GM12864 (cell line): ENCODE results near the gene MAMLD1.

Experiments
- DNase-seq: peaks from one replicate; pipeline ENCODE4 v3.0.0-alpha.2; 2011; ENCODE audit warnings: low read depth
- H3K4me3 ChIP-seq: 2 replicates; pipeline ENCODE4 v1.5.1; 2011; ENCODE audit warnings: mild to moderate bottlenecking, low read depth, low read length, control low read depth
- TF ChIP-seq, protein P1 (sequence below): IDR thresholded peaks from 2 replicates; pipeline ENCODE4 v1.5.1; 2011; ENCODE audit warnings: low read depth, mild to moderate bottlenecking, moderate library complexity, low read length, control low read depth, inconsistent platforms; ENCODE audit errors: missing control alignments

The MAMLD1 gene

DNA sequence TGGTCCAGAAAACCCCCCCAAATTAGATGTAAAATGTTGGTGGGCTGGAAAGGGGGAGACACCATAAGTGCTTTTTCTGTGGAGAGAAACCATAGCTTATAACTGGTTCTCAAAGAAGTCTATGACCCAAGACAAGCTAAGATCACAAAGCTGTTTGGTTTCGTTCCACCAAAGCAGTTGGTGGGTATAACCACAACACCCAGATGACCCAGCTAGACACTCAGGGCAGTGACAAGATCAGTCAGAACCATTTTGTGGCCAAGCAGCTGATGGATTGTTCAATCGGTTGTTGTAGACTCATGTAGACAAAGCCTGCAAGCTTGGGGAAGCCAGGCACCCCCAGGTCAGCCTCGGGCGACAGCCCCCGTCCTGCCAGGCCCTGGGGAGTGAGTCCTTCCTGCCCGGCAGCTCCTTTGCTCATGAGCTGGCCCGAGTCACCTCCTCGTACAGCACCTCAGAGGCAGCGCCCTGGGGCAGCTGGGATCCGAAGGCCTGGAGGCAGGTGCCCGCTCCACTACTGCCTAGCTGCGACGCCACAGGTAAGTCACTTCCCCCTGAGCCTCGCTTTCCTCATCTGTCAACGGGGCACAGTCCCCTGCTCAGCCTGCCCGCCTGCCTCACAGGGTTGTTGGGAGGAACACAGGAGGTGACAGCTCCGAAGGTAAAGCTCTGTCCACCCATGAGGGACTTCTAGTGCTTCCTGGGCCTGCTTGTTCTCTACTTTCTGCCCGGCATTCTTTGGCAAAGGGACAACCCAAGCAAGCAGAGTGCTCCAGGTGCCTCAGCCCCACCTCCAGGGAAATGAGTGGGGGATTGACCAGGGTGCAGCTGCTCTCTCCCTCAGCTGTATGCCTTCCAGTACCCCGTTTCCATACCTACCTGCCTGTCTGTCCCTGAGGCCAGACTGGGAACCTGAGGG, 140.1 kb downstream of the MAMLD1 start:
- TF ChIP-seq, protein P1, sequence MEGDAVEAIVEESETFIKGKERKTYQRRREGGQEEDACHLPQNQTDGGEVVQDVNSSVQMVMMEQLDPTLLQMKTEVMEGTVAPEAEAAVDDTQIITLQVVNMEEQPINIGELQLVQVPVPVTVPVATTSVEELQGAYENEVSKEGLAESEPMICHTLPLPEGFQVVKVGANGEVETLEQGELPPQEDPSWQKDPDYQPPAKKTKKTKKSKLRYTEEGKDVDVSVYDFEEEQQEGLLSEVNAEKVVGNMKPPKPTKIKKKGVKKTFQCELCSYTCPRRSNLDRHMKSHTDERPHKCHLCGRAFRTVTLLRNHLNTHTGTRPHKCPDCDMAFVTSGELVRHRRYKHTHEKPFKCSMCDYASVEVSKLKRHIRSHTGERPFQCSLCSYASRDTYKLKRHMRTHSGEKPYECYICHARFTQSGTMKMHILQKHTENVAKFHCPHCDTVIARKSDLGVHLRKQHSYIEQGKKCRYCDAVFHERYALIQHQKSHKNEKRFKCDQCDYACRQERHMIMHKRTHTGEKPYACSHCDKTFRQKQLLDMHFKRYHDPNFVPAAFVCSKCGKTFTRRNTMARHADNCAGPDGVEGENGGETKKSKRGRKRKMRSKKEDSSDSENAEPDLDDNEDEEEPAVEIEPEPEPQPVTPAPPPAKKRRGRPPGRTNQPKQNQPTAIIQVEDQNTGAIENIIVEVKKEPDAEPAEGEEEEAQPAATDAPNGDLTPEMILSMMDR: no peak
- no peak for DNase-seq
- H3K4me3 ChIP-seq: no peak overlapping the region

DNA sequence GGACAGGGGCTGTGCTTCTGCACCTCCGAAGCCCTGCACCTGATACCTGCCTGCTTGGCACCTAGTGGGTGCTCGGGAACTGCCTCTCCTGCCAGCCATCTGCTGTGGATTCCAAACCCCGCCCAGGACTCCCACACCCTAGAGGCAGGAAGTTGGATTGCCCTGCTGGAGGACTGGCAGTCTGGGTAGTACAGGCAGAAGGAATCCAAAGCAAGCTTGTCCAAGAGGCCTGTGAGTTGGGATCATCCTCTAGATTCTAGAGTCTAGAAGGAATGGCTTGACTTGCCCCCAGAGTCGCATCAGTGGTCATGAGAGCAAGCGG, 140.7 kb downstream of the MAMLD1 start:
- no peak for DNase-seq

DNA sequence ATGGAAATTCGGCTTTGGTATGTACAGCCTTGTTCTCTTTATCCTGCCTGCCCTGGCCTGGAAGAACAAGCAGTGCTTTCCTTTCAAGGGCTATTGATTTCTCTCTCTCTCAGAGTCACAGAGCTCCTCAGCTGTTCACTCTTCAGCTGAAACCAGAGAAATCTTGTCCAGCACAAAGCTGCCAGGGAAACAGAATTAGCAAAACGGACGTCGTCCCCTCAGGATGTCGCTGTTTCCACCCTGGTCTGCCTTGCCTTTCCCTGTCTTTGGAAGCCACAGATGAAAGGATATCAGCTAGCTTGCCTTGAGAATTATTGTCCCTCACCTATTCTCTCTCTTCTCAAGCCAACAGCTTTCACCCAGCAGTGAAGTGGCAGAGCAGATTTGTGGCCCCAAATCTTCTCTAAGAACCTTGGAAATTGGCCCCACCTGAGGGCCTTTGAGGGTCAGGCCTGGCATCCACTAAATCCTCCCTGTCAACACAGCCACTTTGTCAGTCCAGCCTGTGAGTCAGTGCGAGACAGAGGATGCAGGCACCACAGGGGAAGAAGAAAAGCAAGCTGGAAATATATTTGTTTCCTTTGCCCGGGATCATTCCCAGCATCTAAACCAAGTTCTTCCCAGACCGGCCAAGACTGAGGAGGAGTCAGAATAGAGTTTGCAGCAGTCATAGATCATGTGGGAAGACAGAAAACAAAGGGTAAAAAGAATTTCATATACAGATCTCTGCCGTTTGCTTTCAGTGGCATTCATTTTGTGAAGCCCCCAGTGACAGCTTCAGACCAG, 141.5 kb downstream of the MAMLD1 start:
- no peak overlapping the region for H3K4me3 ChIP-seq
- no peak for DNase-seq
- TF ChIP-seq, protein P1: no peak

More for the DNA sequence above, 140.7 kb downstream of the MAMLD1 start:
- TF ChIP-seq, protein P1: no peak
- H3K4me3 ChIP-seq: no peak overlapping the region

- no peak for DNase-seq
- H3K4me3 ChIP-seq: no peak overlapping the region
- TF ChIP-seq, protein P1: no peak
Measured at GRCh38 chrX:150506020-150506419, 142.9 kb downstream of the MAMLD1 start.

DNA sequence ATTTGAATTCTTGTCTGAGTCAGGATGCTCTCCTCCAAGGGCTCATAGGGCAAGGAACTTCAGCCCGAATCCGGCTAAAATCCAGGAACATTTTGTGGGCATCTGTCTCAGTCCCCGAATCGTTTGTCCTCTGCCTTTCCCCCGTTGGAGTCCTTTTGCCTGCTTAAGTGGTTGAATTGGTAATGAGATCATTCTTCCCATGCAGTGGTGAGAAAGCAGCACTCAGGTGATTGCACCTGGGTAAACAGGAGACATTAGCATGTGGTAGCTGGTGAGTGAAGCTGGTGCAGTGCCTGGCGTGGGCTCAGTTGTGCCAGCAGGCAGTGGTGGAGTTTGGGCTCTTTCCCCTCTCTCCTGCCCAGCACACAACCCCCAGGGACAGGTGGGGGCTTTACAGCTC, 143.4 kb downstream of the MAMLD1 start:
- no peak for DNase-seq
- TF ChIP-seq, protein P1: no peak
- no peak overlapping the region for H3K4me3 ChIP-seq

DNA sequence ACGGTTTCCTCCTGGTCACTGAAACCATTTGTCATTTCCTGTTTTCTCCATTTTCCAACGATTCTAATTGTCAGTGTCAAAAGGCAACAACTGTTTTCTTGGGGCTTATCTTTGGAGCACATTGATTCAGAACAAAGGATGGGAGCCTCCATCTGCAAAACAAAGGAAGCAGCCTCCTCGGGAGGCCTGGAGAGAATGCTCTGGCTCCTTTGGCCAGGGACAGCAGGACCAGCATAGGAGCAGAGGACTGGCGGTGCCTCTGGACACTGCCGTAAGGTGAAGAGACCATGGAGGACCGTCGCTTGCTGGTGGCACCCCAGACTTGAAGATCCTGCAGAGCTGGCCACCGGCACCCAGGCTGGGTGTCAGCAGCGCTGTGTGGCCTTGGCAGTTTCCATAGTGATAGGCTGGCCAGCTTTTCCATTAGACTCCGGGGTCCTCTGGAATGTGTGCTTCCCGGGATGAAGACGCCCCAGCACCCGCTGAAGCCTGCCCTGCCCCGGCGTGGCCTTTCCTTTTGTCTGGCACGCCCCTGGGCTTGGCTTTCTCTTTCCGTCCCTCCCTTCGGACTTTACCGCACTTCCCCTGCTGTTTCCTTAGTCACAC, 144.2 kb downstream of the MAMLD1 start:
- H3K4me3 ChIP-seq: no peak overlapping the region
- no peak for DNase-seq
- TF ChIP-seq, protein P1: no peak
